HepG2 (cell line): ENCODE data around the gene STAMBPL1. TPM values are rescaled to one million over a fixed set of nuclear protein-coding genes. Genes with fewer than 3 reads are reported as not detected.

Experiments
- ATAC-seq: fragments of 200-7000 bp; cut with Tn5 transposase; 3 replicates; pipeline ENCODE4 v1.9.1; 2020; ENCODE audit warnings: mild to moderate bottlenecking, moderate library complexity
- BruUV-seq: library from RNA; stranded (reverse); fragments of 400-500 nt; replicated peaks from 2 replicates; lab custom pipeline; 2021; lab: Mats Ljungman, UMichigan
- CTCF ChIA-PET: fragments of 300-600 bp; formaldehyde crosslinking; extraction: SDS; loops from one replicate; lab custom pipeline; 2021; ENCODE audit warnings: low total read pairs, inconsistent platforms, low intra/inter-chr PET ratio; lab: Yijun Ruan, JAX
- POLR2A ChIA-PET: fragments of 350-600 bp; sonication (Branson Sonifier 250); formaldehyde crosslinking; loops from one replicate; lab custom pipeline; 2020; ENCODE audit warnings: antibody characterized with exemption, inconsistent platforms; lab: Yijun Ruan, JAX
- DNase-seq: peaks from one replicate; pipeline ENCODE4 v3.0.0-alpha.2; 2015; ENCODE audit warnings: low spot score
- FAIRE-seq: peaks from 3 replicates; lab custom pipeline; 2011; peaks lifted over from hg19 to GRCh38; lab: Jason Lieb, UNC
- H2AFZ ChIP-seq: one replicate; pipeline ENCODE4 v1.6.1; 2011; ENCODE audit warnings: low read length, inconsistent platforms
- H3K27ac ChIP-seq: fragments of 300-600 bp; 3 replicates; pipeline ENCODE4 v1.8.0; 2011; ENCODE audit warnings: mixed run types, mild to moderate bottlenecking, mixed read lengths, low read length, inconsistent platforms; ENCODE audit not compliant: insufficient read depth; ENCODE audit errors: extremely low read length
- H3K27me3 ChIP-seq, 2 experiments: fragments of 200-600 bp in 1 of 2; 2 replicates in 1 of 2; 3 replicates in 1 of 2; pipeline versions ENCODE4 v1.6.0 to v1.8.0; 2011; ENCODE audit warnings: low read length in 2 of 2, mild to moderate bottlenecking in 2 of 2, moderate library complexity in 2 of 2, inconsistent platforms in 1 of 2; ENCODE audit not compliant: insufficient read depth in 2 of 2, control insufficient read depth in 1 of 2
- H3K36me3 ChIP-seq, 2 experiments: fragments of 200-600 bp in 1 of 2; replicated peaks in 1 of 2; 2 replicates in 1 of 2; 3 replicates in 1 of 2; pipeline versions ENCODE4 v1.5.1 to v1.8.0; 2011; ENCODE audit warnings: low read length in 2 of 2, inconsistent platforms in 1 of 2; ENCODE audit not compliant: insufficient read depth in 2 of 2, control insufficient read depth in 1 of 2
- H3K4me1 ChIP-seq: 2 replicates; pipeline ENCODE4 v1.5.1; 2012; ENCODE audit warnings: low read length, inconsistent platforms; ENCODE audit not compliant: insufficient read depth
- H3K4me2 ChIP-seq: 2 replicates; pipeline ENCODE4 v1.6.0; 2011; ENCODE audit warnings: low read depth, low read length, inconsistent platforms
- H3K4me3 ChIP-seq, 3 experiments: fragments of 200-600 bp in 1 of 3; sonication (generic), shearing (Covaris generic) in 1 of 3; replicated peaks in 1 of 3; 2 replicates each; pipeline ENCODE4 v1.5.1; 2011 to 2016; ENCODE audit warnings: low read length in 3 of 3, inconsistent platforms in 2 of 3, low read depth in 2 of 3, mild to moderate bottlenecking in 2 of 3, control low read depth in 1 of 3, mixed read lengths in 1 of 3; ENCODE audit not compliant: insufficient read depth in 1 of 3
- H3K79me2 ChIP-seq: one replicate; pipeline ENCODE4 v1.6.1; 2011; ENCODE audit warnings: low read length, inconsistent platforms; ENCODE audit not compliant: insufficient read depth
- H3K9ac ChIP-seq: 2 replicates; pipeline ENCODE4 v1.6.0; 2011; ENCODE audit warnings: mild to moderate bottlenecking, low read depth, low read length, inconsistent platforms; ENCODE audit not compliant: insufficient read depth
- H3K9me3 ChIP-seq: 2 replicates; pipeline ENCODE4 v1.5.1; 2012; ENCODE audit warnings: mild to moderate bottlenecking, low read length
- H4K20me1 ChIP-seq: 2 replicates; pipeline ENCODE4 v1.6.0; 2011; ENCODE audit warnings: inconsistent platforms, mild to moderate bottlenecking, low read length, moderate library complexity; ENCODE audit not compliant: insufficient read depth
- EEA1 ChIP-seq: sonication (generic); formaldehyde crosslinking; IDR thresholded peaks from 2 replicates; pipeline ENCODE4 v1.5.1; 2020; ENCODE audit warnings: mild to moderate bottlenecking, missing genetic modification reagents, borderline replicate concordance
- FIP1L1 ChIP-seq: fragments of 200-400 bp; formaldehyde crosslinking; IDR thresholded peaks from 2 replicates; pipeline ENCODE4 v1.6.1; 2018; ENCODE audit warnings: low read depth, mild to moderate bottlenecking, low read length, moderate library complexity, borderline replicate concordance; ENCODE audit not compliant: insufficient read depth
- GATAD1 ChIP-seq: IDR thresholded peaks from 2 replicates; pipeline ENCODE4 v1.6.1; 2016; ENCODE audit warnings: missing genetic modification reagents, missing compliant biosample characterization
- HNF4G ChIP-seq, 2 experiments: sonication (generic) in 1 of 2; formaldehyde crosslinking in 1 of 2; IDR thresholded peaks; 2 replicates each; pipeline versions ENCODE4 v1.4.0 to v1.6.1; 2011 to 2020; ENCODE audit warnings: borderline replicate concordance in 2 of 2, low read depth in 2 of 2, mild to moderate bottlenecking in 2 of 2, low read length in 1 of 2, missing genetic modification reagents in 1 of 2, moderate library complexity in 1 of 2
- KDM3A ChIP-seq: IDR thresholded peaks from 2 replicates; pipeline ENCODE4 v1.6.1; 2018; ENCODE audit warnings: low read depth, missing compliant biosample characterization
- LCORL ChIP-seq, 2 experiments: fragments of 450-650 bp in 1 of 2; sonication (generic) in 1 of 2; formaldehyde crosslinking in 1 of 2; IDR thresholded peaks; 2 replicates each; pipeline versions ENCODE4 v1.5.0 to v1.6.1; 2017 to 2020; ENCODE audit warnings: antibody characterized with exemption in 1 of 2, missing genetic modification reagents in 1 of 2
- MLLT10 ChIP-seq: sonication (generic); formaldehyde crosslinking; IDR thresholded peaks from 2 replicates; pipeline ENCODE4 v1.4.0; 2020; ENCODE audit warnings: missing genetic modification reagents
- NCOA1 ChIP-seq: sonication (generic); formaldehyde crosslinking; IDR thresholded peaks from 2 replicates; pipeline ENCODE4 v1.9.0; 2021; ENCODE audit warnings: missing genetic modification reagents
- SRSF1 ChIP-seq: fragments of 200-400 bp; formaldehyde crosslinking; optimal IDR thresholded peaks from 2 replicates; pipeline ENCODE3; 2017; ENCODE audit warnings: mild to moderate bottlenecking, low read depth, low read length, moderate library complexity
- TCF12 ChIP-seq, 2 experiments: fragments of 450-650 bp in 1 of 2; sonication (generic) in 1 of 2; formaldehyde crosslinking in 1 of 2; IDR thresholded peaks; 2 replicates each; pipeline versions ENCODE4 v1.6.1 to v1.8.0; 2017 to 2022; ENCODE audit warnings: antibody characterized with exemption in 1 of 2, mild to moderate bottlenecking in 1 of 2, missing genetic modification reagents in 1 of 2, moderate library complexity in 1 of 2
- TCF7L2 ChIP-seq: IDR thresholded peaks from 2 replicates; pipeline ENCODE4 v1.6.1; 2011; ENCODE audit warnings: mild to moderate bottlenecking, low read depth, low read length, moderate library complexity
- ZMAT3 ChIP-seq: sonication (generic); formaldehyde crosslinking; conservative IDR thresholded peaks from 2 replicates; pipeline ENCODE4 v1.7.0; 2021; ENCODE audit warnings: missing genetic modification reagents
- ZNF263 ChIP-seq: sonication (generic); formaldehyde crosslinking; IDR thresholded peaks from 2 replicates; pipeline ENCODE4 v1.4.0; 2020; ENCODE audit warnings: missing genetic modification reagents
- ZNF354B ChIP-seq: sonication (generic); formaldehyde crosslinking; IDR thresholded peaks from 2 replicates; pipeline ENCODE4 v1.8.0; 2022; ENCODE audit warnings: mild to moderate bottlenecking, missing genetic modification reagents
- ZNF614 ChIP-seq: IDR thresholded peaks from 2 replicates; pipeline ENCODE4 v1.6.1; 2018; ENCODE audit warnings: missing biosample characterization, missing genetic modification reagents, inconsistent platforms, borderline replicate concordance
- ZNF891 ChIP-seq: sonication (generic); formaldehyde crosslinking; IDR thresholded peaks from 2 replicates; pipeline ENCODE4 v1.5.0; 2020; ENCODE audit warnings: mild to moderate bottlenecking, missing genetic modification reagents
- ZSCAN22 ChIP-seq: sonication (generic); formaldehyde crosslinking; IDR thresholded peaks from 2 replicates; pipeline ENCODE4 v1.4.0; 2020; ENCODE audit warnings: mild to moderate bottlenecking, missing genetic modification reagents
- WGBS: methylation state at CpG from one replicate; pipeline ENCODE4 v1.1.6; 2017; ENCODE audit warnings: low lambda C conversion rate; 5-methylcytosine and 5-hydroxymethylcytosine counted together
- in situ Hi-C: cut with HindIII; loops from 2 replicates; pipeline ENCODE4 v1.10.0; 2017; ENCODE audit warnings: low pct_unique_long_range_greater_than_20kb; ENCODE audit not compliant: extremely low pct_ligation_motif_present
- intact Hi-C: fragments of 100-400 bp; cut with micrococcal nuclease; formaldehyde crosslinking; loops from one replicate; pipeline ENCODE4 v1.10.0; 2022; ENCODE audit not compliant: unreplicated experiment
- polyA plus RNA-seq, 8 experiments: library from polyadenylated mRNA; depleted of rRNA in 3 of 8; stranded (reverse) in 7 of 8; unstranded in 1 of 8; fragments of >200 nt; fragmentation: Illumina TruSeq in 4 of 8; extraction: Trizol in 4 of 8; gene quantifications; 2 replicates each; pipeline versions ENCODE4 v1.2.1 to v1.2.3, GENCODE V29; 2011 to 2016; ENCODE audit warnings: low read depth in 4 of 8, missing spikeins in 1 of 8, mixed read lengths in 1 of 8; ENCODE audit not compliant: insufficient read depth in 1 of 8
- total RNA-seq, 5 experiments: library from RNA; depleted of rRNA; stranded (reverse); fragments of >200 nt; fragmentation: Illumina TruSeq; extraction: Trizol; gene quantifications; 2 replicates each; pipeline ENCODE4 v1.2.3, GENCODE V29; 2016; ENCODE audit warnings: low read depth in 1 of 5

STAMBPL1 gene
- total and polyA plus RNA-seq, 2 of the 13 experiments (the other 11 are each of a cell fraction or from before 2014, with no cell fraction given): 1.4 to 1.5 TPM

GRCh38 chr10:88920986-88921593, 41.0 kb downstream of the STAMBPL1 start (continued):
- TF ChIP-seq GATAD1 (CRISPR knock-in tag): no peak
- no peak for TF ChIP-seq KDM3A (CRISPR knock-in tag)
- TF ChIP-seq ZNF263 (CRISPR knock-in tag): no peak
- no peak for TF ChIP-seq FIP1L1
- TF ChIP-seq SRSF1: no peak
- TF ChIP-seq ZMAT3 (CRISPR knock-in tag): no peak

GRCh38 chr10:88922041-88922440, 42.0 kb downstream of the STAMBPL1 start:
- Histone ChIP-seq H3K4me2 (no peak overlapping the region), H3K36me3 (no peaks in the 10 kb centered on the region), H3K4me1 (no peaks in the 10 kb centered on the region), H3K9me3 (no peaks in the 10 kb centered on the region), H3K79me2 (no peaks in the 10 kb centered on the region), H3K4me3 (no peak overlapping the region)
- intact Hi-C loops: no loop called here
- POLR2A ChIA-PET: no interaction called here
- TF ChIP-seq LCORL (IDR thresholded peaks at IDR 0.05) (no peak), LCORL (CRISPR knock-in tag; IDR thresholded peaks at IDR 0.05) (no peak), ZSCAN22 (no peak), KDM3A (CRISPR knock-in tag) (no peak), ZNF614 (CRISPR knock-in tag) (no peak), TCF12 (IDR thresholded peaks at IDR 0.05) (no peak), TCF12 (CRISPR knock-in tag; IDR thresholded peaks at IDR 0.05) (no peak), TCF7L2 (no peak), EEA1 (no peak), NCOA1 (no peak), HNF4G (IDR thresholded peaks at IDR 0.05; ENCODE audit: borderline replicate concordance, low read depth, low read length) (no peak), HNF4G (CRISPR knock-in tag; IDR thresholded peaks at IDR 0.05; ENCODE audit: borderline replicate concordance, low read depth) (no peak), MLLT10 (CRISPR knock-in tag) (no peak), ZNF891 (CRISPR knock-in tag) (no peak), ZNF354B (CRISPR knock-in tag) (no peak)
- TF ChIP-seq, all 625 proteins: peak for 0
- 62% methylated on average over 2 of the region's 2 CpGs for WGBS
- in situ Hi-C loops: no loop called here
- DNase-seq (no peak), FAIRE-seq (no peak), ATAC-seq (no peak)
- H2AFZ ChIP-seq: no peak overlapping the region
- CTCF ChIA-PET: no interaction called here
- BruUV-seq: no TSS peak
- no peak overlapping the region for H3K27ac ChIP-seq
- no peaks in the 10 kb centered on the region for H3K27me3 ChIP-seq
- no peaks in the 10 kb centered on the region for H4K20me1 ChIP-seq
- no peak overlapping the region for H3K9ac ChIP-seq
